GM15510 (cell line): Measurements from ENCODE around the gene CCDC85C.

Source experiments
- POLR2A ChIP-seq: IDR thresholded peaks from 3 replicates; pipeline ENCODE4 v1.6.1; 2011; ENCODE audit warnings: borderline replicate concordance; ENCODE audit not compliant: insufficient read length; ENCODE audit errors: extremely low read depth

Gene CCDC85C

DNA sequence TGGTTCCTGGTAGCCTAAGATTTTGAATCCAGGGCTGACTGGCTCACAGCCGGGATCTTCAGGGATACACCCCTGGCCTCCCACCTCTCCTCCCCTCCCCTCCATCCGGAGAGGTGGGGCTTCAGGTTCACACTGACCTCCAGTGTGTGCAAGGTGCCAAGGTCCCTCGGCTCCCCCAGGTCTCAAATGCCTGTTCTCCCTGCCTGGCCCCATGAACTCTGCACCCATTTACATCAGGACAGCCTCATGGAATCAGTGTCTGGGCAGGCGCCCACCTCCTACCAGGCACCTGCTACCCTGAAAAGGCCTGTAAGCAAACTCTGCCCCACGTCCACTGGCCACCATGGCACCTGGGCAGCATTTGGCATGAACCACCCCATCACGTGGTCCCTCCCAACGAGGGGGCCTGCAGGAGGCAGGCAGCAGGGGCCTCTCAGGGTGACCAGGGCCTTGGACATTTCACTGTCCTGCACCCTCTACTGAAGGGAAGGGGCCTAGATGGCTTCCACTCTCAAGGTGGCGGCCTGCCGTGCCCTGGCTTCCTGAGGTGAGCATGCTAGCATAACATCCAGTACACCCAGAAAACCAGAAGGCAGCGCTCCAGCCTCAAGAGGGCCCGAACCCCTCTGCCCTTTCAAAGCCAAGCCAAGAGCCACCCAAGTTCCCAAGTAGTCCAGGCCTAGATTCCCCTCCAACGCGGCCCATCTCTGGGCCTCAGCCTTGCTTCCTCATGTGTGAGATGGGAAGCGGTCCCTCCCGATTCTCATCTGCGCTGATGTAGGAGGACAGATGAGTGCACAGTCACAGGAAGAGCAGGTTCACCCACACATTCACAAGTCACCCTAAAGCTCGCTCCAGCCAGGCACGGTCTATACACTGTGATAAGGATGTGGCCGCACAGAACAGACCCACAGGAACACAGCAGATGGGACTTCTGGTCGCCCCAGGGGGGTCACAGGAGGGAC lies 37.3 kb downstream of the CCDC85C start:
- TF ChIP-seq POLR2A, result no peak

DNA sequence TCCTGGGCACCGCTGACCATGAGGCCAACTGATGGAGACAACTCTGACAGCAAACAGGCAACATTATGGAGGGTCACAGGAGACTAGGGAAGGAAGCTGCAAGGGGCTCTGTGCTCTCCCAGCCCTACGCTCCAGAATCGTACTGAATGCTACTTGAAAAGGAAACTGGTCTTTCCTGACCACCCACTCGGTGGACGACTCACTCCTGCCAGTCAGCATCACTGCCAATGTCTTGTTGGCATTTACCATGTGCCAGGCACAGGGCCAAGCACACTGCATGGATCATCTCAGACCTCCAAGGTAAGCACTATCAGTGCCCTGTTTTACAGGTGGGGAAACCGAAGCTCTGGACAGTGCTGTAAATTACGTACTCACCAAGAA lies 38.0 kb downstream of the CCDC85C start:
- TF ChIP-seq POLR2A, result no peak

DNA sequence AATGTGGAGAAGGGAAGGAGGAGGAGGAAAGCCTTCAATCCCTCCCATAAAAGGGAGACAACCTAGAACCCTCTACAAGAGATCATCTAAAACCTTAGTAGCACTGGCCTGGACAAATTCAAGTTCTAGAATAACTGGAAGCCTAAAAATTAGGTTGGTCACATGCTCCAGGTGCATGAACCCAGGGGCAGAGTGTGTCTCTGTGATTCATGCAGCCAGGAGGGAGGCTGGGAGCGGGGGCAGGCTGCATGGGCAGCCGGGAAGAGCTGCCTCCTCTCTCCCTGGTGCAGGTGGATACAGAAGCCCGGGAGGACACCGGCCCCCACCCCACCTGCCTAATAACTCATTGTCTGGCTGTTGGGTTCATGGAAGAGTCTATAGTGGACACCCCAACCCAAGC lies 38.6 kb downstream of the CCDC85C start:
- no peak for TF ChIP-seq POLR2A

DNA sequence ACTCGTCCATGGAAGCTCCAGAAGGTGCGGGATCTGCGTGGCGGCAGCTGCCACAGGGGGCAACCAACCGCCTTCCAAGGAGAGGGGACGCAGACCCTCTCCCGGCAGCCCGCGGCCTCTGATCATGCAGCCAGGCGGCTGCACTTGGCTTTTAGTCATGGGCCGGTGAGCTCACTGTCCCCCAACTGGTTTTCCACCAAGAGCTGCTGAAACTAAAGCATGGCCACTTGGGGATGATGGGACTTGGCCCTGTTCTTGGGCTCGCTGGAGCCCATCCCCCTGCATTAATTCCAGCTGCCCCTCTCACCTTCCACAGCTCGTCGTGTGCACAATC lies 39.1 kb downstream of the CCDC85C start:
- TF ChIP-seq POLR2A, result no peak

DNA sequence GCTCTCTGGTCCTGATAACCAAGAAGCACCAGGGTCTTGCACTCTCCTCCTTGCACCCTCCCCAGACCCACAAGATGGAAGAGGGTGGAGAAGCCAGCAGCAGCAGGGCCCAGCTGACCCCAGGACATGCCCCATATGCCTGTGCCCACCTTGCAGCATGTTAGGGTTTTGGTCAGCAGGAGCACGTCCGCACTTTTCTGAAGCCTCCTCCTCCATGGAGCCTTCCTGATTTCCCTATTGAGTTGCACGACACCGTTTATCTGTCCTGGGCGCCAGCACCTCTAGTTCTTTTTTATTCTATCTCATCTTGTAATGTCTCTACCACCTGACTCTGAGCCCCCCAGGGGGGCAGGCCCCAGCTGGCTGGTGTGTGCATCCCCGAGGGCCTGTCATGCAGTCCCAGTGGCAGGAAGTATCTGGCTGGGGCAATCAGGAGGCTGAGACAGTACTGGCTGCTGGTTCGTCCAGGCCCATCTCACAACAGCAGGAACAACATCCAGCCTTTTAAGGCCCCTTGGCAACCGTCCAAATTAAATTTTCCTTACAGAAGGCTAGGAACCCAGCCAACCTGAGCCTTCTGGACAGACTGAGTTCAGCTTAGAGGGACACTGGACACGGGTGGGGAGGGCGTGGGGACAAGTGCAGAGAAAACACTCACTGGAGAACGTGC lies 39.6 kb downstream of the CCDC85C start:
- no peak for TF ChIP-seq POLR2A

DNA sequence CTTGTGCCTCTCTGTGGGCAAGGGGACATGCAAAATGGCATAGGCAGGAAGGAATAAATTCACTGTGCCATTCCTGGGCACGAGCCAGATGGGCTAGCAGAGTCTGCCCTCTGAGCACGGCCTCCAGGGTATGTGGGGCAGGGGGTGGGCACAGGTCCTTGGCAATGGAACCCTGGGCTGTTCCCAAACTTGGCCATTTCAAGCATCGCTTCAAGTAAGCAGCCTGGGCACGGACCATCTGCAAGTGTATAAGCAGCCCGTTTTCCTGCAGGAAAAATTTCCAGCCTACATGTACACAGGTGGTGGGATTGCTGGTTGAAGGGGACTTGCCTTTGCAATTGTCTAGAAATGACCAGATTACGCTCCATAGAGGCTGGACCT lies 40.3 kb downstream of the CCDC85C start:
- no peak for TF ChIP-seq POLR2A

DNA sequence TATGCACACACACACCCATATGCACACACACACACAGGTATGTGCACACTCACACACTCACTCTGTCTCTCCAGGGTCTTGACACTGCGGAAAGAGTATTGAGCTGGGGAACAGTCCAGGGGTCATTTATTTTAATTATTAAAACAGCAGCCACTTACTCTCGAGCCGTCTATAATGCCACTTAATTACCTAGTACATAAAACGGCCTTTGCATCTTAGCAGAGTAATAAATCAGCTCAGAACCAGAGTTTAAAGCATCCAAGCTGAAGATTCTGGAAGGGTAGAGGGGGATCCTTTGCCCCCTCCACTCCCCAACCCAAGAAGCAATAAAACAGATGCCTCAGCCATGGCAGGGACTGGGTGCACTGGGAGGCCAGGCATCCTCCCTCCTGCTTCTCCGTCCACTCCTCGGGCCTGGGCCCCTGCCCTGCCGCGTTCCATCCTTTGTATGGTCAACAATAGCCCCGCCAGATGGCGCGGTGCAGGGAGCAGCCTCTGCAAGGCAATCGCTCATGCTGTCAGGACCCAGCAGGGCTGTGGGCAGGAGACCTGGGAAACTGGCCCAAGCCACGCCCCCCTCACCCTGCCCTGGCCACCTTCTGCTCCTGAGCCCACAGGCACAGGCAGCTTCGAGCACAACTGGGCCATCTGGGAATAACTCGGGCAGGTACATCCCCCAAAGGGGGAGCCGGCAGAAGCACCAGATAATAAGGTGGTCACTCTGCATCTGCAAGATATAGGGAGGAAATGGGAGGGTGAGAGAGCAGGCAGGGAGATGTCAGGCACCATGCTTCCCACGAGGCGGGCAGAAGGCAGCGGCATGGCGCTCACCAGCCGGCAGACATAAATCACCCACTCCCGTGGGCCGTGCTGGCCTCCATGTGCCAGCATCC lies 40.9 kb downstream of the CCDC85C start:
- no peak for TF ChIP-seq POLR2A

DNA sequence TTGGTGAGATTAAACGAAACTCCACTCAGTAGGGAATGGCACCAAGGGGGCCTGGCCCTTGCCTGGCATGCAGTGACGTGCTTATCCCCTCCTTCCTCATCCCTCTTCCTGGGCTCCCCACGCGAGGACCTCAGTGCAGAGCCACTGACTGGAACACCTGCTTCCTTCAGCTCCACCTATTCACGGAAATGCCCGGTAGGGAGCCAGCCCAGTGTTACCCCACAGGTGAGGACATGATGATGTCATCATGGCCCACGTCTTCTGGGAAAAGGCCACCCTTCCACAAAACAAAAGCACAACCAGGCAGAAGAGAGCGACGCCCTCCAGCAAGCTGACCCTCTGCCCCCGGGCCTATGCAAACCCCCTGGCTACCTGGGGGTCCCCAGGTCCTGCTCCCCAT lies 42.1 kb downstream of the CCDC85C start:
- no peak for TF ChIP-seq POLR2A

DNA sequence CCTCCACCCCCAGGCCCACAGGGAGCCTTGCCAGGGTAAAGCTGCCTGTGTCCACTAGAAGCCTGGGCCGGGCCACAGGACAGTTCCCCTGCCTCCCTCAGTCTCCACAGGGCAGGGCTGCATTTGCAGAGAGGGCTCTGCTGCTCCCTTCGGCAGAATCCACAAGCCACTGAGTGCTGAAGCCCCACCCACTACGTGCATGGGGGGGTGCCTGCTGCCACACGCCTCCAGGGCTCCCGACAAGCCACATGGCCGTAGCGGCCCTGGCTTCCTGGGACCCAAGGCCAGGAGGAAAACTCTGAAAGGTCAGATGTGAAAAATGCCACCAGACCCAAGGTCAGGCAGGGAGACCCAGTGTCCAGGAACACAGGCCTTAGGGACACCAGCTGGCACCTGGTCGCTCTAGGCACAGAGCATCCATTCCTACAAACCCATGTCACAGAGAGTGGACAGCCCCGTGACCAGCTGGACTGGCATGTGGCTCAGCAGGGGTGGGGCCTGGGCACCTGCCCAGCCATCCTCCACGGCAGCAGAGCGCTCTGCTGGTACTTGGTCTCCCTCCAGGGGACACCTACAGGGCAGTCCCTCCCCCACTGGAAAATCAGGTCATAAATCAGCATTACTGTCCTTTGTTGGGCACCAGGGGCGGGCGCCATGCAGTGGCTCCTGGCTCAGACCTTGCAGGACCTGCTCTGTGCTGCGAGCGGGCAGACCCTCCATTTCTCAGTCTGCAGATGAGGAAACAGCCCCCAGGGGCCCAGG lies 42.9 kb downstream of the CCDC85C start:
- no peak for TF ChIP-seq POLR2A

DNA sequence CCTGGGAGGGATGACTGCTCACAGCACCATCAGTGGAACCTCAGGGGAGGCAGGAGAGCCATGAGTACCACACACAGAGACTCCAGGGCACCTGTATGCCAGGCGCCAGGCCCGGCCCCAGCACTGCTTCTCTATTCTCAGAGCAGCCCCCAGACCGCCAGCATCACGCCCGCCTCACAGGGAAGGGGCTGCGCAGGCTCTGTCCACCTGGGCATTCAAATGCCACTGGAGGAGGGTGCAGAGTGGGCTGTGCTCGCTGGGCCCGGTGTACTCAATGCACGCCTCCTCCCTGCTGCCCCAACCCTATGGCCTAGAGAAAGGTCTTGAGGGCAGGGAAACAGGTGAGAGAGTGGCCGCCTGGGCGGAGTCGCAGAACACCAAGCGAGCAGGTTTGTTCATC lies 43.6 kb downstream of the CCDC85C start:
- TF ChIP-seq POLR2A, result no peak

DNA sequence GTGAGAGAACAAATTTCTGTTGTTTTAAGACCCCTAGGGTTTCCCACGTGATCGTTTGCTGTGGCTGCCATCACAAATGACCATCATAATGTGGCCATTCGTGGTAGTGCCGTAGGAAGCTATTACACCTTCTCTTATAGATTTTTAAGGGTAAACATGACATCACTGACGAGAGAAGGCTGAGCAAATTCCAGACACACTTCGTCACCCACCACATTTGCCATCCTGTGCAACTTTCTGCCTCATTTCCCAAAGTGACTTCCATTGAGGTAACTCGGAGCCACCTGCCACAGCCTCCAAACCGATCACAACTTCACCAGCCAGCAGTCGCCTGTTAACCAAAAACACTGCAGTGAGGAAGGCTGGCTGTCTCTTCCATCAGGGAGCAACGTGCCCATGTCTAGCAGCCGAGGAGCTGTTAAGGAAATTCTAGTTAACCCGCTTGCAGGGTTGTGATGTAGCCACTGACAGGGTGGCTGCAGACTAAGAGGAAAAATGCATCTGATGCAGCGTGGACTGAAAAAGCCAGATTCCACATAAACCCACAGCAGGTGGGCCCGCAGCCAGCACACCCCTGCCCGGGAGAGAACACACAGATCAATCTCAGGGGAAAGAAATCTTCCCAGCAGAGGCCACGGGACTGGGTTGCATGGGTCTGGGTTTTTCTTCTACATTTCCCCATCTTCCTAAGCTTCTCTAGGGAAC lies 44.6 kb downstream of the CCDC85C start:
- TF ChIP-seq POLR2A, result no peak

DNA sequence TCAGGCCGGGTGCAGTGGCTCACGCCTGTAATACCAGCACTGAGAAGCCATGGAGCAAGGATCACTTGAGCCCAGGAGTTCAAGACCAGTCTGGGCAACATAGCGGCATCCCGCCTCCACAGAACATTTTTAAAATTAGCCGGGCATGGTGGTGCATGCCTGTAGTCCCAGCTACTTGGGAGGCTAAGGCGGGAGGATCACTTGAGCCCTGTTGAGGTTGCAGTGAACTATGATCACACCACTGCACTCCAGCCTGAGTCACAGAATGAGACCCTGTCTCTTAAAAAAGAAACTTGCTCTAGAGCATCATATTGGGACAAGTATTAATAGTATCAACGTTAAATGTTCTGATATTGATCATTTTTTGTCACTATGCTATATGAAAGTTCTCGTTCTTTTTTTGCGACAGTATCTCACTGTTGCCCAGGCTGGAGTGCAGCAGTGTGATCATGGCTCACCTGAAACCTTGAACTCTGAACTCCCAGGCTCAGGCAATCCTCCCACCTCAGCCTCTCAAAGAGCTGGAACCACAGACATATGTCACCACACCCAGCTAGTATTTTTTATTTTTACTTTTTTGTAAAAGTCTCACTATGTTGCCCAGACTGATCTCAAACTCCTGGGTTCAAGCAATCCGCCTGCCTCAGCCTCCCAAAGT lies 47.7 kb downstream of the CCDC85C start:
- no peak for TF ChIP-seq POLR2A

DNA sequence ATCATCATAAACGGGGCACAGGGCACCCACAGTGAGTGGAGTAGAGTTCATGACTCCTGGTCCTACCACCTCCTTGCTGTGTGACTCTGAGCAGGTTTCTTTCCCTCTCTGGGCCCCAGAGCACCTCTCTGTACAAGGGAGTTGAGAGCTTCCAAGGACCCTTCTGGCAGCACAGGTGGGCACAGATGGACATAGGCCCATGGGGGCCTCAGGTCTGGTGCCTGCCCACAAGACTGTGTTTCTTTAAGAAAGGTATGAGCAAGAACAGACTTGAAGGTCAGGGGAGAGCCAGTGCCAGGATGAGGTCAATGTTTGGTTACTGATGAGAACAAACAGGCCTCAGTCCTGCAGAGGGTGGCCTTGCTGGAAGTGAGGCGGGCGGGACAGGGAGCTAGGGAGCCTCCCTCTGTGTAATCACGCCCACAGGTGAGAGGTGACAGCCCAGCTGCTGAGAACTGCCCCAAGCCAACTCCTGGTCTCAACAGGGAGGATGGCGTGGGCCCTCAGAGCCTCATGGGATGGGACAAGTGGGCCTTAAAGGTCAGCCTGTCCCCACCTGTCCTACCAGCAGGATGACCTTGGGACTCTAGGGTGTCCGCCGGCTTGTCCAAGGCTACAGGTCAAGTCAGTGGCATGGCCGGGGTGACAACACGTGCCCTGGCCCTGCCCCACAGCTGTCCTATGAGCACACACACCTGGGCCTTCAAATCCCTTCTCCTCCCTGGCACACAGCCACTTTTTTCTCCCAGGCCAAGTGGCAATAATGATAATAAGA lies 49.1 kb downstream of the CCDC85C start:
- TF ChIP-seq POLR2A, result no peak

DNA sequence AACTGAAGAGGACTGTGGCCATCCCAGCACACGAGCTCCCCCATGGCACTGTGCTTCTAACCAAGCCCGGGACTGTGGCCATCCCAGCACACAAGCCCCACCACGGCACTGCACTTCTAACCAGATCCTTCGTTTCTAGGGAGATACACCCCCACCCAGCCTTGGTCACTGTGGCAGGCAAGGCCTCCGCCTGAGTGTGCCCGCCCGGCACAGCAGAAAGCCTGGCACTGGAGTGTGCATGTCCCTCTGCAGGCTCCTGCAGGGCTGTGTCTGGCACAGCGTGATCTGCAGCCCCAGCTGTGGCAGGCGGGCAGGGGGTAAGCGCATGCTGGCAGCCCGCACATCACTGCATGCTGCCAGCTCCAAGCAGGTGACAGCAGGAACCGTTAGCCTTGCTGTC lies 49.8 kb downstream of the CCDC85C start:
- no peak for TF ChIP-seq POLR2A
